ENCODE results near the gene SSBP3.

- no peak for TF ChIP-seq CTCF (IDR thresholded peaks at IDR 0.05)
- no peak for TF ChIP-seq POLR2A (IDR thresholded peaks at IDR 0.05)
Observed at GRCh38 chr1:54314696-54315095, 91.5 kb downstream of the SSBP3 start.

Data from thyroid gland (tissue), 4 donors.